Natural killer cell treated with Interleukin-12 subunit alpha and Interleukin-12 subunit beta and Interleukin-15 and Interleukin-18, amount 100 ng/mL, for 72 hours (primary cell): Measurements from ENCODE around the gene AK1. TPM values are rescaled to one million over a fixed set of nuclear protein-coding genes. Genes with fewer than 3 reads are reported as not detected.
"Not testable (repeated sequence)": the region's sequence is repeated elsewhere in the genome, so short reads cannot be mapped to it uniquely, and the experiment has no call there.

Source experiments
- ATAC-seq, 2 donors: fragments of 150-1000 bp; cut with Tn5 transposase in 1 of 2; sonication (Bioruptor Pico), chemical (Tn5 transposase) in 1 of 2; 2 replicates each; pipeline ENCODE4 v1.10.0; 2021
- DNase-seq: peaks from one replicate; pipeline ENCODE4 v3.0.0; 2022; ENCODE audit warnings: low spot score
- H3K27ac Mint-ChIP-seq, 2 donors: 1 replicate in 1 of 2; 2 replicates in 1 of 2; pipeline ENCODE4 v1.8.0; 2022; ENCODE audit warnings: mixed read lengths in 2 of 2, mild to moderate bottlenecking in 1 of 2, moderate library complexity in 1 of 2
- H3K27me3 Mint-ChIP-seq, 2 donors: 1 replicate in 1 of 2; 2 replicates in 1 of 2; pipeline ENCODE4 v1.8.0; 2022; ENCODE audit warnings: mixed read lengths in 2 of 2
- H3K36me3 Mint-ChIP-seq: one replicate; pipeline ENCODE4 v1.8.0; 2022; ENCODE audit warnings: mixed read lengths
- H3K4me1 Mint-ChIP-seq, 2 donors: 1 replicate in 1 of 2; 2 replicates in 1 of 2; pipeline ENCODE4 v1.8.0; 2022; ENCODE audit warnings: low read depth in 2 of 2, mixed read lengths in 2 of 2, mild to moderate bottlenecking in 1 of 2
- H3K4me3 Mint-ChIP-seq: one replicate; pipeline ENCODE4 v1.8.0; 2022; ENCODE audit warnings: mixed read lengths
- H3K9me3 Mint-ChIP-seq: 2 replicates; pipeline ENCODE4 v1.8.0; 2022; ENCODE audit warnings: mixed read lengths
- total RNA-seq, 2 donors: library from RNA; stranded (reverse); gene quantifications; one replicate each; pipeline ENCODE4 v1.2.3, GENCODE V29; 2022

The AK1 gene
- total RNA-seq, 2 donors from 2014 or later, result 11.5 to 13.0 TPM

- H3K27ac Mint-ChIP-seq, result no peak overlapping the region
- no peak overlapping the region for H3K4me3 Mint-ChIP-seq
- peaks cover 12% of the 10 kb centered on the region for H3K9me3 Mint-ChIP-seq
- peaks cover 19 to 24% of the 10 kb centered on the region in 2 donors for H3K4me1 Mint-ChIP-seq
- no peak for ATAC-seq
- H3K27me3 Mint-ChIP-seq, result no peaks in the 10 kb centered on the region
- DNase-seq, result no peak
- peaks cover 11% of the 10 kb centered on the region for H3K36me3 Mint-ChIP-seq
These were observed 28.5 kb downstream of the AK1 start for GRCh38 chr9:127848756-127849504.

GRCh38 chr9:127847833-127848755 is 29.4 kb downstream of the AK1 start:
- ATAC-seq, result no peak
- peaks cover 11% of the 10 kb centered on the region for H3K36me3 Mint-ChIP-seq
- no peak for DNase-seq
- peaks cover 12% of the 10 kb centered on the region for H3K9me3 Mint-ChIP-seq
- no peak overlapping the region for H3K4me3 Mint-ChIP-seq
- H3K4me1 Mint-ChIP-seq, result peaks cover 16 to 20% of the 10 kb centered on the region in 2 donors
- no peaks in the 10 kb centered on the region for H3K27me3 Mint-ChIP-seq
- H3K27ac Mint-ChIP-seq, result no peak overlapping the region

DNA sequence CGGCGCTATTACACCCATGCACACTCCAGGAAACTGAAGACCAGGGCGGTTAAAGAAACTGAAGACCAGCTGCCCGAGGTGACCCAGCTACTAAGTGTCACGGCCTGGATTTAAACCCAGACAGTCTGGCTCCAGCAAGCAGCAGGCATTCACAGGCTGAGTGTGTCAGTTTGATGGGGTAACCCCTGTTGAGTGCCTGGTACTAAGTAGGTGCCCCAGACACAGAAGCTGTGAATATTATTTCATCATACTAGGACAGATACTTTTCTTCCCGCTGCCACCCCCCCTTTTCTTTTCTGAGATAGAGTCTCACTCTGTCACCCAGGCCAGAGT is 30.3 kb downstream of the AK1 start:
- DNase-seq, result no peak
- H3K27ac Mint-ChIP-seq, result no peak overlapping the region
- H3K27me3 Mint-ChIP-seq, result no peaks in the 10 kb centered on the region
- H3K4me1 Mint-ChIP-seq, result peaks cover 14% of the 10 kb centered on the region in 2 donors
- H3K36me3 Mint-ChIP-seq, result peaks cover 11% of the 10 kb centered on the region
- H3K4me3 Mint-ChIP-seq, result no peak overlapping the region
- peaks cover 12% of the 10 kb centered on the region for H3K9me3 Mint-ChIP-seq
- peak; percentile 65 to 84 for ATAC-seq

GRCh38 chr9:127846443-127847177 is 30.9 kb downstream of the AK1 start:
- H3K27ac Mint-ChIP-seq, result no peak overlapping the region
- no peak for DNase-seq
- ATAC-seq, result no peak
- no peak overlapping the region for H3K4me3 Mint-ChIP-seq
- peaks cover 12% of the 10 kb centered on the region for H3K9me3 Mint-ChIP-seq
- peaks cover 8 to 9% of the 10 kb centered on the region in 2 donors for H3K4me1 Mint-ChIP-seq
- peaks cover 11% of the 10 kb centered on the region for H3K36me3 Mint-ChIP-seq
- no peaks in the 10 kb centered on the region for H3K27me3 Mint-ChIP-seq

DNA sequence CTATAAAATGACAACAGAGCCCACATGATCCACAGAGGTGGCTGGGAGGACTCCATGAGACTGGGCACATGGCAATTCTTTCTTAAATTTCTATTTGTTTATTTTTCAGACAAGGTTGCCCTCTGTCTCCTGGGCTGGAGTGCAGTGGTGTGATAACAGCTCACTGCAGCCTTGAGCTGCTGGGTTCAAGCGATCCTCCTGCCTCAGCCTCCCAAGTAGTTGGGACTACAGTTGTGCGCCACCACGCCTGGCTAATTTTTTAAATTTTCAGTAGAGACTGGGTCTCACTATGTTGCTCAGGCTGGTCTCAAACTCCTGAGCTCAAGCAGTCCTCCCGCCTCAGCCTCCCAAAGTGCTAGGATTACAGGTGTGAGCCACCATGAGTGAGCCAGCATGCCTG is 31.9 kb downstream of the AK1 start:
- H3K27ac Mint-ChIP-seq, H3K27me3 Mint-ChIP-seq, DNase-seq, ATAC-seq, H3K4me3 Mint-ChIP-seq, H3K4me1 Mint-ChIP-seq: not testable (repeated sequence)
- Mint-ChIP-seq H3K9me3 (peaks cover 12% of the 10 kb centered on the region), H3K36me3 (peaks cover 11% of the 10 kb centered on the region)

GRCh38 chr9:127844821-127845359 is 32.6 kb downstream of the AK1 start:
- peaks cover 6 to 8% of the 10 kb centered on the region in 2 donors for H3K4me1 Mint-ChIP-seq
- DNase-seq (no peak), ATAC-seq (no peak)
- peaks cover 11% of the 10 kb centered on the region for H3K36me3 Mint-ChIP-seq
- H3K27me3 Mint-ChIP-seq, result no peaks in the 10 kb centered on the region
- H3K9me3 Mint-ChIP-seq, result peaks cover 12% of the 10 kb centered on the region
- H3K27ac Mint-ChIP-seq, result no peak overlapping the region
- no peak overlapping the region for H3K4me3 Mint-ChIP-seq

- DNase-seq (no peak), ATAC-seq (no peak)
- no peak overlapping the region for H3K27ac Mint-ChIP-seq
- H3K4me3 Mint-ChIP-seq, result no peak overlapping the region
- no peaks in the 10 kb centered on the region for H3K27me3 Mint-ChIP-seq
- H3K9me3 Mint-ChIP-seq, result no peaks in the 10 kb centered on the region
- H3K36me3 Mint-ChIP-seq, result no peaks in the 10 kb centered on the region
- no peaks in the 10 kb centered on the region for H3K4me1 Mint-ChIP-seq
These were observed 36.2 kb downstream of the AK1 start for GRCh38 chr9:127841087-127841835.

GRCh38 chr9:127838375-127839078 is 38.9 kb downstream of the AK1 start:
- no peak overlapping the region for H3K4me3 Mint-ChIP-seq
- no peaks in the 10 kb centered on the region for H3K36me3 Mint-ChIP-seq
- no peaks in the 10 kb centered on the region for H3K9me3 Mint-ChIP-seq
- no peak for DNase-seq
- no peaks in the 10 kb centered on the region for H3K27me3 Mint-ChIP-seq
- no peaks in the 10 kb centered on the region for H3K4me1 Mint-ChIP-seq
- no peak overlapping the region for H3K27ac Mint-ChIP-seq
- peak; percentile 17 to 29 for ATAC-seq

DNA sequence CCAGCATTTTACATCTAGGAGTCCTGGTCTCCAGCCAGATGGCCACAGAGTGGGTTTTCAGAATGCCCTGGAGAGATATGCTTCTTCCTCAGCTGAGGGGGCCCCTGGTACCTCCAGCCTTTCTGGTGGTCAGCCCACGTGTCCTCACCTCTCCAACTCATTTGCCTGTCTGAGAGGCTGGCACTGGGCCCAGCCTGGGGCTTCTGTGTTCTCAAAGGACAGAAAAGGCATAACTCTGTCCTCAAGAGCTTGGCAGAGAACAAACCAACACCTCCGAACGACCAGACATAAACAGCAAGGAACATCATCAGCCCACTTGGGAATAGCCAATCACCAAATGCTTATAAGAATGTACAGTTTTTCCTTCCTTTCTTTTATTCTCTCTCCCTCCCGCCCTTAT is 40.1 kb downstream of the AK1 start:
- H3K36me3 Mint-ChIP-seq, result no peaks in the 10 kb centered on the region
- no peak overlapping the region for H3K4me3 Mint-ChIP-seq
- peaks cover 0 to 2% of the 10 kb centered on the region in 2 donors for H3K4me1 Mint-ChIP-seq
- DNase-seq, result no peak
- H3K9me3 Mint-ChIP-seq, result no peaks in the 10 kb centered on the region
- H3K27me3 Mint-ChIP-seq, result no peaks in the 10 kb centered on the region
- H3K27ac Mint-ChIP-seq, result no peak overlapping the region
- no peak for ATAC-seq

DNA sequence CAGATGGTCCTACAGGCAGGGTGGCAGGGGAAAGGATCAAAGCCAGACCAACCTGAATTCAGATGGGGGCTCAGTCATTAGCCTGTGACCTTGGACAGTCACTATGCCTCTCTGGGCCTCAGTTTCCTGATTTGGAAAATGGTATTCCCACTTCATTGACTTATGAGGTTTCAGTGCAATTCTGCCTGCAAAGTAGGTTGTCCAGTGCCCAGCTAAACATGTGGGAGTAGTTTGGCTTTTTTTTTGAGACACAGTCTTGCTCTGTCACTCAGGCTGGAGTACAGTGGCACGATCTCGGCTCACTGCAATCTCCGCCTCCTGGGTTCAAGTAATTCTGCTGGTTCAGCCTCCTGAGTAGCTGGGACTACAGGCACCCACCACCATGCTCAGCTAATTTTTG is 40.9 kb downstream of the AK1 start:
- not testable (repeated sequence) for H3K4me1 Mint-ChIP-seq, DNase-seq, ATAC-seq, H3K9me3 Mint-ChIP-seq, H3K4me3 Mint-ChIP-seq, H3K27me3 Mint-ChIP-seq, H3K27ac Mint-ChIP-seq, H3K36me3 Mint-ChIP-seq

GRCh38 chr9:127835991-127836516 is 41.4 kb downstream of the AK1 start:
- Mint-ChIP-seq H3K27me3 (no peaks in the 10 kb centered on the region), H3K4me3 (no peak overlapping the region), H3K9me3 (no peaks in the 10 kb centered on the region), H3K36me3 (no peaks in the 10 kb centered on the region), H3K4me1 (peaks cover 0 to 2% of the 10 kb centered on the region in 2 donors), H3K27ac (peak overlapping the region in 1 of 2 donors; percentile 72)
- DNase-seq (no peak), ATAC-seq (peak; percentile 9 to 55)

- peaks cover 0 to 8% of the 10 kb centered on the region in 2 donors for H3K4me1 Mint-ChIP-seq
- ATAC-seq, result no peak
- H3K27me3 Mint-ChIP-seq, result no peaks in the 10 kb centered on the region
- H3K9me3 Mint-ChIP-seq, result no peaks in the 10 kb centered on the region
- no peak for DNase-seq
- no peak overlapping the region for H3K4me3 Mint-ChIP-seq
- H3K36me3 Mint-ChIP-seq, result no peaks in the 10 kb centered on the region
- no peak overlapping the region for H3K27ac Mint-ChIP-seq
These were observed 43.9 kb downstream of the AK1 start for GRCh38 chr9:127833555-127833954.
